ENCODE results near the gene DCBLD2.

DNA sequence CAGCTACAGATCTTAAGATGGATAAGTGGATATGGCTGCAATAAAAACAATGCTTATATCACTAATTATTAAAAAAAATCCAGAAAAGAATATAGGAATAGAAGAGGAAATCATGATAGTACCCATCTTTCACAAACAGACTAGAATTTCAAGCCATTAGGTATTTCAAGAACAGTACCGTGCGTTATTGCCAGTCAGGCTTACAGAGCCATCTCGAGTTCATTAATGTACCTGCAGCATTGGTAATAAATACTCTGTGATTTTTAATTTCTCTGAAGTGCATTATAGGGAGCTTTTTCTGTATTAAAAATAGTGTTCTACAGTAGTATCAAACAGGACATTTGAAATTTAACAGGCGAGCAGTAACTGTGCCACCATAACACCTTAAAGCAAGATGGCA is 102.7 kb downstream of the DCBLD2 start:
- TF ChIP-seq, protein P1, sequence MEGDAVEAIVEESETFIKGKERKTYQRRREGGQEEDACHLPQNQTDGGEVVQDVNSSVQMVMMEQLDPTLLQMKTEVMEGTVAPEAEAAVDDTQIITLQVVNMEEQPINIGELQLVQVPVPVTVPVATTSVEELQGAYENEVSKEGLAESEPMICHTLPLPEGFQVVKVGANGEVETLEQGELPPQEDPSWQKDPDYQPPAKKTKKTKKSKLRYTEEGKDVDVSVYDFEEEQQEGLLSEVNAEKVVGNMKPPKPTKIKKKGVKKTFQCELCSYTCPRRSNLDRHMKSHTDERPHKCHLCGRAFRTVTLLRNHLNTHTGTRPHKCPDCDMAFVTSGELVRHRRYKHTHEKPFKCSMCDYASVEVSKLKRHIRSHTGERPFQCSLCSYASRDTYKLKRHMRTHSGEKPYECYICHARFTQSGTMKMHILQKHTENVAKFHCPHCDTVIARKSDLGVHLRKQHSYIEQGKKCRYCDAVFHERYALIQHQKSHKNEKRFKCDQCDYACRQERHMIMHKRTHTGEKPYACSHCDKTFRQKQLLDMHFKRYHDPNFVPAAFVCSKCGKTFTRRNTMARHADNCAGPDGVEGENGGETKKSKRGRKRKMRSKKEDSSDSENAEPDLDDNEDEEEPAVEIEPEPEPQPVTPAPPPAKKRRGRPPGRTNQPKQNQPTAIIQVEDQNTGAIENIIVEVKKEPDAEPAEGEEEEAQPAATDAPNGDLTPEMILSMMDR (conservative IDR thresholded peaks at IDR 0.05 in 1 of 2, IDR thresholded peaks at IDR 0.05 in 1 of 2; ENCODE audit: extremely low read depth in 1 of 2, insufficient read depth in 1 of 2, low read depth in 1 of 2, low read length in 2 of 2) = no peak
- TF ChIP-seq EZH2 (IDR thresholded peaks at IDR 0.05; ENCODE audit: borderline replicate concordance, low read length) = no peak
